ENCODE data around the gene OR10D3.
"Not testable (repeated sequence)": the region's sequence is repeated elsewhere in the genome, so short reads cannot be mapped to it uniquely, and the experiment has no call there.

The OR10D3 gene

GRCh38 chr11:124194293-124195188, 11.4 kb downstream of the OR10D3 start:
- DNase-seq (ENCODE audit: low read depth) = no peak

GRCh38 chr11:124195189-124195734, 12.1 kb downstream of the OR10D3 start:
- peak; percentile 6 for DNase-seq (ENCODE audit: low read depth)

- DNase-seq (ENCODE audit: low read depth) = no peak
Observed at GRCh38 chr11:124197999-124198398, 14.9 kb downstream of the OR10D3 start.

- no peak for DNase-seq (ENCODE audit: low read depth)
Observed at GRCh38 chr11:124198897-124199296, 15.8 kb downstream of the OR10D3 start.

GRCh38 chr11:124199702-124200101, 16.6 kb downstream of the OR10D3 start:
- no peak for DNase-seq (ENCODE audit: low read depth)

- no peak for DNase-seq (ENCODE audit: low read depth)
Observed at GRCh38 chr11:124200671-124201070, 17.5 kb downstream of the OR10D3 start.

- DNase-seq (ENCODE audit: low read depth) = no peak
Observed at GRCh38 chr11:124202951-124203350, 19.8 kb downstream of the OR10D3 start.

GRCh38 chr11:124204008-124204407, 20.9 kb downstream of the OR10D3 start:
- DNase-seq (ENCODE audit: low read depth) = no peak

GRCh38 chr11:124207102-124207792, 24.1 kb downstream of the OR10D3 start:
- no peak for DNase-seq (ENCODE audit: low read depth)

GRCh38 chr11:124209824-124210357, 26.7 kb downstream of the OR10D3 start:
- DNase-seq (ENCODE audit: low read depth) = no peak

GRCh38 chr11:124210421-124210820, 27.3 kb downstream of the OR10D3 start:
- DNase-seq (ENCODE audit: low read depth) = no peak

- no peak for DNase-seq (ENCODE audit: low read depth)
Observed at GRCh38 chr11:124211321-124211720, 28.2 kb downstream of the OR10D3 start.

- DNase-seq (ENCODE audit: low read depth) = no peak
Observed at GRCh38 chr11:124214027-124214426, 30.9 kb downstream of the OR10D3 start.

GRCh38 chr11:124219126-124219525, 36.0 kb downstream of the OR10D3 start:
- DNase-seq (ENCODE audit: low read depth) = no peak

- DNase-seq (ENCODE audit: low read depth) = no peak
Observed at GRCh38 chr11:124222407-124222806, 39.3 kb downstream of the OR10D3 start.

GRCh38 chr11:124224618-124225423, 41.7 kb downstream of the OR10D3 start:
- DNase-seq (ENCODE audit: low read depth) = not testable (repeated sequence)

GRCh38 chr11:124225471-124225870, 42.3 kb downstream of the OR10D3 start:
- DNase-seq (ENCODE audit: low read depth) = no peak

- no peak for DNase-seq (ENCODE audit: low read depth)
Observed at GRCh38 chr11:124233376-124233775, 50.2 kb downstream of the OR10D3 start.

Measured in stimulated activated CD8-positive, alpha-beta memory T cell treated with anti-CD3 and anti-CD28 coated beads, Interleukin-12 subunit alpha, Interleukin-12 subunit beta, amount 100 ng/mL, for 1 hour (primary cell).